ENCODE measurements around the gene HSPA2. TPM values are rescaled to one million over a fixed set of nuclear protein-coding genes. Genes with fewer than 3 reads are reported as not detected.

Gene HSPA2
- total and polyA plus RNA-seq, 2 of the 13 experiments (the other 11 are each of a cell fraction or from before 2014, with no cell fraction given), result 0.15 to 0.27 TPM

DNA sequence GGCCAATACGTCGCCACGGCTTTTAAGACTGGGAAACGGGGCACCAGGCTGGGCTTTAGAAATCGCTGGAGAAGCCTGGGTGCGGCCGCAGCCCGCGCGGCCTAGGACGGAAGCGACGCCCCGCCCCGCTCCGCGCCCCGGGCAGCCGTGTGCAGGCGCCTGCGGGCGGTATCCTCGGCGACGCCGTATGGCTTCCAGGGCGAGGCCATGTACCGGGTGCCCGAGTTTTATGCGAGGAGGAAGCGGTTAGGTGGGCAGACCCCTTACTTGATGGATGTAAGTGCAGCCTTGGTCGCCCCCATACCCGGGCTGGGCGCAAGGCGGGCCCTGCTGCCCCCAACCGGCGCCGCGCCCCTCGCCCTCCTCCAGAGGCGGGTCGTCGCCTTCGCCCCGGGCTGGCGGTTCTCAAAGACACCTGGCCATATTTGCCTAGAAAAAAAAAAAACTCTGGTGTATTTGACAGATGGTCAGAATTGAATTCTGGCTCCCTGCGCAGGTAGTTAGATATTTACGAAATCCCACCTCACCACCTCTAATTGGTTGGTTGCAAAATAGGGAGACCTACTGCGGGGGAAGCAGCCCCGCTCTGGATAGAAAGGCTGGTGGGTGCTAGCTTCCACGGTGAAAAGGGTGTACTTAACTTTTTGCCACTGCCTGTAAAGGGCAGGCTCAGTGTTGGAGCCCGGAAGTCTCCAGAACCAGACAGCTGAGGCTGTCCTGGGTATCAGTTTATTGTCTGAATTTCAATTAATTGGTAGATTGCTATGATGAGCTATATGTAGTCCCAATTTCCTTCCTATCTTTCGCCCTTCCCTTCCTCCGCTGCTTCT lies 9.5 kb downstream of the HSPA2 start, which contains the start of gene PPP1R36:
TSS of gene PPP1R36 (plus strand) at position 171 of the 830 bp plus-strand sequence. CDS start at position 208, 37 bp downstream.
- POLR2A ChIA-PET, result no interaction called here
- no TSS peak for BruUV-seq (replicated peaks)
- no peaks in the 10 kb centered on the region for H3K79me2 ChIP-seq (ENCODE audit: insufficient read depth, low read length)
- peaks cover 0 to 21% of the 10 kb centered on the region in 2 experiments; a peak in 2 of 5 replicates for H3K27me3 ChIP-seq (ENCODE audit: control insufficient read depth in 1 of 2, insufficient read depth in 2 of 2, low read length in 2 of 2)
- FAIRE-seq (no peak), ATAC-seq (no peak), DNase-seq (ENCODE audit: low spot score) (no peak)
- intact Hi-C loops (cut with micrococcal nuclease; ENCODE audit: unreplicated experiment), result no loop called here
- TF ChIP-seq, protein P1, sequence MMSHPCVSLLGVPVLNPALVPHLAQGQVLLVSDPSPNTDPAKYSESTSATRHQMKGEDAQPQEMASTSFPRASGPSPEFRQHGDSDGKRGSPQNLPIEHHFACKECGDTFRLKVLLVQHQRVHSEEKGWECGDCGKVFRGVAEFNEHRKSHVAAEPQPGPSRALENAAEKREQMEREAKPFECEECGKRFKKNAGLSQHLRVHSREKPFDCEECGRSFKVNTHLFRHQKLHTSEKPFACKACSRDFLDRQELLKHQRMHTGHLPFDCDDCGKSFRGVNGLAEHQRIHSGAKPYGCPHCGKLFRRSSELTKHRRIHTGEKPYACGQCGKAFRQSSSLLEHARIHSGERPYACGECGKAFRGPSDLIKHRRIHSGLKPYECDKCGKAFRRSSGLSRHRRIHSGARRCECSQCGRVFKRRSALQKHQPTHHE (CRISPR knock-in tag; IDR thresholded peaks at IDR 0.05; ENCODE audit: borderline replicate concordance), result no peak
- TF ChIP-seq ZNF362 (CRISPR knock-in tag; IDR thresholded peaks at IDR 0.05; ENCODE audit: borderline replicate concordance) (no peak), ZNF780A (CRISPR knock-in tag; IDR thresholded peaks at IDR 0.05) (no peak), ZNF367 (CRISPR knock-in tag; IDR thresholded peaks at IDR 0.05; ENCODE audit: borderline replicate concordance) (no peak)
- TF ChIP-seq, protein P2, sequence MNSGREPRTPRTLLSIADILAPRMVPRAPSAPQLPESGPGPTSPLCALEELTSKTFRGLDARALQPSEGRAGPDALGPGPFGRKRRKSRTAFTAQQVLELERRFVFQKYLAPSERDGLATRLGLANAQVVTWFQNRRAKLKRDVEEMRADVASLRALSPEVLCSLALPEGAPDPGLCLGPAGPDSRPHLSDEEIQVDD (CRISPR knock-in tag; IDR thresholded peaks at IDR 0.05; ENCODE audit: borderline replicate concordance), result no peak
- H3K27ac ChIP-seq (ENCODE audit: extremely low read length, insufficient read depth, low read length), result no peak within 1 kb of the TSS
- no peaks in the 10 kb centered on the region for H4K20me1 ChIP-seq (ENCODE audit: insufficient read depth, low read length)
- 77% methylated on average over 22 of the region's 54 CpGs for WGBS (ENCODE audit: low lambda C conversion rate)
- H3K4me2 ChIP-seq (ENCODE audit: low read depth, low read length), result no peak within 1 kb of the TSS
- H3K4me3 ChIP-seq (replicated peaks in 1 of 3; ENCODE audit: insufficient read depth in 1 of 3, low read depth in 2 of 3, low read length in 3 of 3), result no peak within 1 kb of the TSS
- CTCF ChIA-PET (ENCODE audit: low intra/inter-chr PET ratio, low total read pairs), result no interaction called here
- H3K36me3 ChIP-seq (replicated peaks in 1 of 2; ENCODE audit: control insufficient read depth in 1 of 2, insufficient read depth in 2 of 2, low read length in 2 of 2), result no peaks in the 10 kb centered on the region
- no peaks in the 10 kb centered on the region for H3K9me3 ChIP-seq (ENCODE audit: low read length)
- no peak within 1 kb of the TSS for H2AFZ ChIP-seq (ENCODE audit: low read length)
- in situ Hi-C loops (cut with HindIII; ENCODE audit: extremely low pct_ligation_motif_present, low pct_unique_long_range_greater_than_20kb), result no loop called here
- no peaks in the 10 kb centered on the region for H3K4me1 ChIP-seq (ENCODE audit: insufficient read depth, low read length)
- H3K9ac ChIP-seq (ENCODE audit: insufficient read depth, low read depth, low read length), result no peak within 1 kb of the TSS
